ENCODE results near the gene C5orf15.

C5orf15 gene

DNA sequence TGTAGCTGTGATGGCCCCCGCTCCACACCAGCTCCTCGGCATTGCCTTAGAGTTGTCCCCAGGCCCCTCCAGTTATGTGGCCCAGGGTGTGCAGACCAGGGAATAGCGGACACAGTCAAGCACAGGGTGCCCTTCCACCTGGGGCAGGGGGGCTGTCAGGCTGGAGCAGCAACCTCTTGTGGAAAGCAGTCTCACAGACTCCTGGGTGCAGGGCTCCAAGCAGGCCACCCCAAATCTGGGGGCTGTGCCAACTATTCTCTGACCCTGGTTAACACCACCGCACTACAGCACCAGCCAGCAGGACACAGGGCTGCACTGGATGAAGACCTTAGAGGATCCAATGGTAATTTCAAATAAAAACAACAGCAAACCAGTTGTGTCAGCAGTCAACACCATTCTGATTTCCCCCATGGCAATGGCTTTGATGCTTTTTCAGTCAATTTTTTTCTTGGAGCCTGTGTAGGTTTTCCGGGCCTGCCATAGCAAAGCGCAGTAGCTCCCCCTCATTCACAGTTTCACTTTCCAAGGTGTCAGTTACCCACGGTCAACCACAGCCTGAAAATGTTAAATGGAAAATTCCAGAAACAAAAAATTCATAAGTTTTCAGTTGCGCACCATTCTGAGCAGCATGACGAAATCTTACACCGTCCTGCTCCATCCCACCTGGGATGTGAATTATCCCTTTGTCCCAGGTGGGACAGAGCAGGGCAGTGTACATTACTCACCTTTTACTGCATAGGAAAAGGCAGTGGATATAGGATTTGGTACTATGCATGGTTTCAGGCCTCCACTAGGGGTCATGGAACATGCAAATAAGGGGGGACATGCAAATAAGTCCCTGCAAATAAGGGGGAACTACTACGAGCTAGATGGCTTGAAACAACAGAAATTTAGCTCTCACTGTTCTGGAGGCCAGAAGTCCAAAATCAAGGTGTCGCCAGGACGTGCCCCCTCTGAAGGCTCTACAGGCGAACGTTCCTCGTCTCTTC, 49.0 kb downstream of the C5orf15 start:
- TF ChIP-seq, protein P1, sequence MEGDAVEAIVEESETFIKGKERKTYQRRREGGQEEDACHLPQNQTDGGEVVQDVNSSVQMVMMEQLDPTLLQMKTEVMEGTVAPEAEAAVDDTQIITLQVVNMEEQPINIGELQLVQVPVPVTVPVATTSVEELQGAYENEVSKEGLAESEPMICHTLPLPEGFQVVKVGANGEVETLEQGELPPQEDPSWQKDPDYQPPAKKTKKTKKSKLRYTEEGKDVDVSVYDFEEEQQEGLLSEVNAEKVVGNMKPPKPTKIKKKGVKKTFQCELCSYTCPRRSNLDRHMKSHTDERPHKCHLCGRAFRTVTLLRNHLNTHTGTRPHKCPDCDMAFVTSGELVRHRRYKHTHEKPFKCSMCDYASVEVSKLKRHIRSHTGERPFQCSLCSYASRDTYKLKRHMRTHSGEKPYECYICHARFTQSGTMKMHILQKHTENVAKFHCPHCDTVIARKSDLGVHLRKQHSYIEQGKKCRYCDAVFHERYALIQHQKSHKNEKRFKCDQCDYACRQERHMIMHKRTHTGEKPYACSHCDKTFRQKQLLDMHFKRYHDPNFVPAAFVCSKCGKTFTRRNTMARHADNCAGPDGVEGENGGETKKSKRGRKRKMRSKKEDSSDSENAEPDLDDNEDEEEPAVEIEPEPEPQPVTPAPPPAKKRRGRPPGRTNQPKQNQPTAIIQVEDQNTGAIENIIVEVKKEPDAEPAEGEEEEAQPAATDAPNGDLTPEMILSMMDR (IDR thresholded peaks at IDR 0.05; ENCODE audit: extremely low read depth, insufficient read depth, missing control alignments): no peak
- in situ Hi-C loops (cut with MboI; ENCODE audit: low pct_unique_long_range_greater_than_20kb, low sequenced_read_pairs, unreplicated experiment): no loop called here
- DNase-seq (ENCODE audit: low spot score): no peak

GRCh38 chr5:133918731-133919130, 49.7 kb downstream of the C5orf15 start:
- no peak for DNase-seq (ENCODE audit: low spot score)
- in situ Hi-C loops (cut with MboI; ENCODE audit: low pct_unique_long_range_greater_than_20kb, low sequenced_read_pairs, unreplicated experiment): no loop called here
- TF ChIP-seq, protein P1 (IDR thresholded peaks at IDR 0.05; ENCODE audit: extremely low read depth, insufficient read depth, missing control alignments): no peak

DNA sequence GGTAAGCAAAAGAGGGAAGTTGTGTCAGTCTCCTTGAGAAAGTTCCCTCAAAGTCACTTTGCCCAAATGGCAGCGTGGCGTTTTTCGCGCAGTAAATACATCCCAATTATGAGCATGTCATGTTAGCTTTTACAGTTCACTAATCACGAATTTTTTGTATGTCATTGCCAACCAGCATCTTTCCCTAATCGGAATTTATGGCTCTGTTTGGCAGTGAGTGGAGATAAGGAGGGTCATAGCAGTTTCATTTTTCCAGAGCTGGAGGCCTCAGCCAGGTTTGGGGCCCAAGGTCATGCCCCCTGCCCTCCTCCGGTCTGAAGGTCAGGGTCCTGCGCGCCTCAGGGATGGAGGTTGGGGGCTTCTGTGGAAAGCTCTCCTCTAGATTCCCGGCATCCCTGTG, 50.1 kb downstream of the C5orf15 start:
- TF ChIP-seq, protein P1 (IDR thresholded peaks at IDR 0.05; ENCODE audit: extremely low read depth, insufficient read depth, missing control alignments): no peak
- in situ Hi-C loops (cut with MboI; ENCODE audit: low pct_unique_long_range_greater_than_20kb, low sequenced_read_pairs, unreplicated experiment): no loop called here
- DNase-seq (ENCODE audit: low spot score): no peak

DNA sequence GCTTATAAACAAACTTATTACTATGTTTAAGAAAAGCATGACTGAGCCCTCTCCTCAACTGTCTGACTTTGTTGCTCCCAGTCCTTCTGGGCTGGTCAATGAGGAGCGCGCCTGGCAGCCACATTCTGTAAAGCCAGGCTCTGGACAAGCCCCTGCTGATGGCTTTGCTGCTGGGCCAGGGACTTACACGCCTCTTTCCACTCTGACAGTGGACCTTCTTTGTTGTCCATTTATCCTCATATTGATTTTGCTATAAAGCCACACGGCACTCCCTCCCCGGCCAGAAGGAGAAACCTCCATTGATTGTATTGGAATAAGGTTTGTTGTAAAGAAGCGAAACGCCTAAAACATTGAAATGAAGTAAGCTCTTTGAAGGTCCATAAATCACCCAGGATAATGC, 50.6 kb downstream of the C5orf15 start:
- in situ Hi-C loops (cut with MboI; ENCODE audit: low pct_unique_long_range_greater_than_20kb, low sequenced_read_pairs, unreplicated experiment): no loop called here
- TF ChIP-seq, protein P1 (IDR thresholded peaks at IDR 0.05; ENCODE audit: extremely low read depth, insufficient read depth, missing control alignments): no peak
- DNase-seq (ENCODE audit: low spot score): no peak

- in situ Hi-C loops (cut with MboI; ENCODE audit: low pct_unique_long_range_greater_than_20kb, low sequenced_read_pairs, unreplicated experiment): no loop called here
Measured at GRCh38 chr5:133916914-133917313, 51.5 kb downstream of the C5orf15 start.

GRCh38 chr5:133916479-133916878, 51.9 kb downstream of the C5orf15 start:
- in situ Hi-C loops (cut with MboI; ENCODE audit: low pct_unique_long_range_greater_than_20kb, low sequenced_read_pairs, unreplicated experiment): no loop called here
- no peak for DNase-seq (ENCODE audit: low spot score)
- TF ChIP-seq, protein P1 (IDR thresholded peaks at IDR 0.05; ENCODE audit: extremely low read depth, insufficient read depth, missing control alignments): no peak

More at GRCh38 chr5:133916914-133917313, 51.5 kb downstream of the C5orf15 start:
- TF ChIP-seq, protein P1 (IDR thresholded peaks at IDR 0.05; ENCODE audit: extremely low read depth, insufficient read depth, missing control alignments): no peak
- DNase-seq (ENCODE audit: low spot score): no peak

Data from GM13977 (cell line).